Fibroblast of upper back skin (primary cell): Measurements from ENCODE around the gene DAW1.
"Not testable (repeated sequence)": the region's sequence is repeated elsewhere in the genome, so short reads cannot be mapped to it uniquely, and the experiment has no call there.

Source experiments
- DNase-seq: peaks from one replicate; pipeline ENCODE4 v3.0.0-alpha.2; 2013

DAW1 gene

DNA sequence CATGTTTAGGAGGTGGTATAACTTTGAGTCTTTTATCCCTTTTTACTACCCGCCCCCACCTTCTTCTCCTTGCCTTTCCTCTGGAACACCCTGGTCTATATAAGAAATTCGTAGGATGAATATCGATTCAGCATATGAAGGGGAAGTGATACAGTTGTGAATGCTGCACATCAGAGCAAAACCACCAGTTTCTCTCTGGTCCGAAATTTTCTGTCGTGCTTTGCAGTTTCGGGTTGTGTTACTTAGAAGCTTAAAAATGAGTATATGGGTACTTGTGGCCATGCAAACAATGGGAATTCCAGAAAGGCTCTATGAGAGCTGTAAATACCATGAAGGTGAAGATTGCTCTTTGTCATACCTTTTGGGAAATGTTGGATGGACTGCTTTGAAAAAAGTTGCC lies 60.6 kb downstream of the DAW1 start:
- DNase-seq, result no peak

DNA sequence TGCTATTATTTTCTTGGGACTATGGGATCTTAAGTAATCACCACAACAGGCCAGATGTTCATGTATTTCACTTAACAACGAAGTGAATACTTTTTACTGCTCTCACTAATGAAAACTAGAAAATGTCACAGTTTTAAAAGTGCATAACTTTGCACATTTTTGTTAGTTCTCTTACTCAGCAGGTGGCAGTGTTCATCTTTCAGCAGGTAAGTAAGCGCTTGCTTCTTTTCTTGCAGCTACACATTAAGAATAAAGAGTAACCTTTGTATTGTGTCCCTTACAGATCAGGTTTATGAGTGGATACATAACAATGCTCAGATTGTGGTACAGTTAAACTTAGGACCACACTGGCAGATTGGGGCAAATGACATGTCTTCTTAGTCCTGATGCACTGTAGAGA lies 61.0 kb downstream of the DAW1 start:
- DNase-seq, result no peak

DNA sequence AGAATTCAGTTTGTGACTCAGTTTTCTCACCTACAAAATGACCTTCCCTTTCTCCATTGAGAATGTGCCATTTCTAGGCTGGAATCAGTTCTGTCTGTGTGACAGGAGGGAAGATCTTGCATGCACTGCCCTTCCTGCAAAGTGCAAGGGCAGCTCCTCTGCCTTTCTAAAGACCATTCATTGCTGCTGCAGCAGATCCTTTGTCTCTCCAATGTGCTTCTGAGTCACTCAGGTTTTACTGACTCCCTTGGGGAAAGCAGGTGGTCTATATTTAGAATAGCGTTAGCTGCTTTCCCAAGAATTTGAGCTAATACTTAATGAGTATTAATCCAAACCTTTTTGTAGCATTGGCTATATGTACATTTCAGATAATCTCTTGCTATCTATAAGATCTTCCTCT lies 62.5 kb downstream of the DAW1 start:
- no peak for DNase-seq

DNA sequence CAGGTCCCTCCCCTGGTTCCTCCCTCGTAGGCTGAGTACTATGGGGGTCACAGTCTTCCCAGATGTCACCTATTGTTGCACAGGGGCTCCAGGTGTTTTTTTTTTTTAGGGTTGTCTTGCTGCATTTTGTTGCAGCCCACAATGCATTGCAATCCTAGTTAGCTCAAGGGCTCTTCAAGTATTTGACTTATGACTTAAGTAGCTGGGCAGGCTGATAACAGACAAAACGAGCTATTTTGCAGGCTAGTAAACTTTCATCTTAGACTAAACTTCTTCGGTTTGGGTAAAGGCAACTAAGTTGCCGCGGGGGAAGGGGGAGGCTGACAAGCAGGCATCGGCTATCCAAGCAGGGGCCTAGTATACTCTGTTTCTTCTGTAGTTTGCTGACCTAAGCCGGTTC lies 64.8 kb downstream of the DAW1 start:
- not testable (repeated sequence) for DNase-seq

DNA sequence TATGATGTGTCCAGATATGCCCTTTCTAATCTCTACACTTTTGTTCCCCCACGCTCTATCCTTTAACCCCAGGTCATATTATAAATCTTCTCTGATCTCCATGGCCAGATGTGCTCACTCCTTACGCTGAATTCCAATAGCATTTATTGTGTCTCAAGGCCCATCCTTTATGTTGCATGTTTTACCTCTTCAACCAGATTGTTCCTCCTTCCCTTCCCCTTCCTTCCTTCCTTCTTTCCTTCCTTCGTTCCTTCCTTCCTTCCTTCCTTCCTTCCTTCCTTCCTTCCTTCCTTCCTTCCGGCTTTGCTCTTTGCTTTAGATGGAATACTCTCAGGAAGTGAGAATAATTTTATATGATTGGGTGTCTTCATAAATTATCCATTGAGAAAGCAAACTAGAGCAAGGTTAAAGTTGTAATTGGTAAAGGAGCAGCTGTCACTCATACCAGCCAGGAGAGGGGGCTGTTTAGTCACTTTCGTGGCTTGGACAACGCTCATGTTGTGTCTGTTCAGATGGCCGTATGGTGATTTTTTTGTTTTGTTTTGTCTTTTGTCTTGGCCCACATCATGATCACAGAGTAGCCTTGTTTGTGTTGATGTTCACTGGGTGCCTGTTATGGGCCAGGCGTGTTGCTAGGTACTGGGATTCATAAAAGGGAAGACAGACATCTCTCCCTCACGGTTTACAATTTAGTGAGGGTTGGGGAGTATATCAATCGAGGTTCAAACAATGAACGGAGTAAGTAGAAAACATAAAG lies 68.0 kb downstream of the DAW1 start:
- DNase-seq, result peak; percentile 25

DNA sequence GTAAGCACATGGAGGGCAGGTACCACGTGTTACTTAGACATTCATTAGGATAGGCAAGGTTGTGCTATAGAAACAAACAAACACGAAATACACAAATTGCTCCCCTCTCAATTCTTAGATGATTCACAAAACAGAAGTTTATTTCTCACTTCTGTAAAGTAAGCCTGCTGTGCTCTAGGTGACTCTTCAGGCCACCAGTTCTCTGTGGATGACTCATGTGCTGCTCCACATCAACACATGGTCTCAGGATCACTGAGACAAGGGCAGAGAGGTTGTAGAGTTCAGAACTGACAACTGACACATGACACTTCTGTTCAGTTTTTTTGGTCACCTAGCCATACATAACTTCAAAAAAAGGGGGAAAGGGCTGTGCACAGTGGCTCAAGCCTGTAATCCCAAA lies 70.6 kb downstream of the DAW1 start:
- no peak for DNase-seq

DNA sequence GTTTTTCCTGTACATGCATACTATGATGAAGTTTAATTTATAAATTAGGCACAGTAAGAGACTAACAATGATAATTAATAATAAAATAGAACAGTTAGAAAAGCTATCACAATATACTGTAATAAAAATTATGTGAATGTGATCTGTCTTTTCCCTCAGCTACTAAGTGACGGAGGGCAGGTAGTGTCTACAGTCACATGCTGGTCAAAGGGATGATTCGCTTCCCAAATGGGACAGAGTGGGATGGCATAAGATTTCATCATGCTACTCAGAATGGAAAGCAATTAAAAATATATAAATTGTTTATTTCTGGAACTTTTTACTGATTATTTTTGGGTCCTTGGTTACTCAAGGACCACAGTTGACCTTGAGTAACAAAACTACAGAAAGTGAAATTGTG lies 71.5 kb downstream of the DAW1 start:
- no peak for DNase-seq

DNA sequence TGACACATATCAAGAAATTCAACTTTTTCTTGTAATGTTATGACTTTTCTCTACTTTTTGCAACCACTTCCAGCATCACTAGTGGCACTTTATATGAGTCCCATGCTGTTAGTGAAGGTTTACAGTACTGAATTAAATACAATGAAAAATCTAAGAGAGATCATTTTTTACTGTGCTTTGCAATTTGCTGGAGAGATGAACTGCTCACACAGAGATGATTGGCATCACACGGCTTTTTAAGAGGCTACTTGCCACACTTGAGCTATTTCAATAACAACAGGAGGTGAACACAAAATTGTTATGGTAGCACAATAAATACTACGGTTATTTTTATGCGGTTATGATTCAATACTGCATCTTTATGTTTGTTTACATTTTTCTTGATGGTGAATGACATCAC lies 88.9 kb downstream of the DAW1 start:
- DNase-seq, result no peak

DNA sequence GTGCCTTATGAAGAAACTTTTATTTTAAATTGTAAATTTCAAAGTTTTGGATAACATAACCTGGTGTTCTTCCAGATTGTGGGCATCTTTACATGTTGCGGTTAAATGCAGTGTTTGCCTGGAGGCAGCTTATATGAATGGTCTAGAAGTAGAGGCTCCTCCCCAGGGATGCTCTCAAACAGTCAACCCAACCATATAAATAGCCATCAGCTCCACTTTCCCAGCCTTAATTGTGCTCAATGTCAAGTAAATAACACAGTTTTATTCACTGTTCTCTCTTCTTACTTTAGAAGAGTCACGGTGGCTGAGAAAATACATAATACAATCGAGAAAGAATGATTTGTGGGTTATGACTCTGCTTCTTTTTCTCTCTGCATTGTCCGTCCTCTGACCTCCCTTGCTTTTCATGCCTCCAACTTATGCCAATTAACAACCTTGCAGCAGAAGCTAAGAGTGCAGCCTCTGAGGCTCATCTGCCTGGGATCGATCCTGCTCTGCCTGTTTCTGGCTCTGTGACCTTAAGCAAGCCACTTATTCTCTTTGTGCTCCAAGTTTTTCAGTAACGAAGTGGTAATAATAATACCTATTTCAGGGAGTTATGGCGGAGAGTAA lies 100.3 kb downstream of the DAW1 start:
- DNase-seq, result no peak

DNA sequence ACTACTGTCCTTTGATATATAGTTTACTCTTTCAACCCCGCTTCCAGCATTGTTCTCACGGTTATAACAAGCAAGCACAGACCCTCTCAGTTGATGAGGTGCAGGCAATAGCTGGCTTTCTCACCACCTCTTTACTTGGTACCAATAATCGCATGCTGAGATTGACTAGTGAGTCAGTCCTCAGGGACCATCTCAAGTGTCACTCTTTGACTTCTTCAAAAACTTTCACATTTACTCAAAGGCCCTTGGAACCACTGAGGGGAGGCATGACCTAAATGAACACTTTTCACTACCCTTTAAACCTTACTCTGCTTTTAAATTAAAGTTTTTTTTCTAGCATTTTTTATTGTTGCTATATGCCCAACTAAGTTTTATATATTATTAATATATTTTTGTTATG lies 101.8 kb downstream of the DAW1 start:
- no peak for DNase-seq
